HuH-7.5 (cell line): ENCODE data around the gene SLC25A33.
"Not testable (repeated sequence)": the region's sequence is repeated elsewhere in the genome, so short reads cannot be mapped to it uniquely, and the experiment has no call there.

Experiments used
- DNase-seq: peaks from one replicate; pipeline ENCODE4 v3.0.0; 2011; ENCODE audit warnings: low spot score

Gene SLC25A33

GRCh38 chr1:9625030-9625429 is 85.8 kb downstream of the SLC25A33 start:
- DNase-seq = not testable (repeated sequence)

- DNase-seq = no peak
These were observed 86.9 kb downstream of the SLC25A33 start for GRCh38 chr1:9626201-9626608.

- DNase-seq = no peak
These were observed 89.5 kb downstream of the SLC25A33 start for GRCh38 chr1:9628541-9629444.

- DNase-seq = no peak
These were observed 90.4 kb downstream of the SLC25A33 start for GRCh38 chr1:9629445-9630201.

- DNase-seq = no peak
These were observed 91.3 kb downstream of the SLC25A33 start for GRCh38 chr1:9630331-9631111.

GRCh38 chr1:9631613-9632012 is 92.3 kb downstream of the SLC25A33 start:
- DNase-seq = no peak

- DNase-seq = no peak
These were observed 94.2 kb downstream of the SLC25A33 start for GRCh38 chr1:9633493-9633892.

GRCh38 chr1:9634582-9634981 is 95.3 kb downstream of the SLC25A33 start:
- no peak for DNase-seq
